Measurements from ENCODE around the gene CDH24.

CDH24 gene

GRCh38 chr14:23089498-23090253 lies 32.4 kb upstream of the CDH24 start:
- no peak for DNase-seq

GRCh38 chr14:23086565-23086964 lies 29.2 kb upstream of the CDH24 start:
- DNase-seq, result no peak

GRCh38 chr14:23085458-23085857 lies 28.1 kb upstream of the CDH24 start:
- no peak for DNase-seq

GRCh38 chr14:23080474-23080873 lies 23.2 kb upstream of the CDH24 start:
- no peak for DNase-seq

- no peak for DNase-seq
Observed at GRCh38 chr14:23079716-23080115, 22.4 kb upstream of the CDH24 start.

- DNase-seq, result no peak
Observed at GRCh38 chr14:23078692-23079116, 21.4 kb upstream of the CDH24 start.

- no peak for DNase-seq
Observed at GRCh38 chr14:23077962-23078361, 20.6 kb upstream of the CDH24 start.

GRCh38 chr14:23076785-23077408 lies 19.6 kb upstream of the CDH24 start:
- peak; percentile 61 for DNase-seq

GRCh38 chr14:23074906-23075305 lies 17.6 kb upstream of the CDH24 start:
- DNase-seq, result no peak

GRCh38 chr14:23071921-23072539 lies 14.7 kb upstream of the CDH24 start:
- no peak for DNase-seq

- peak; percentile 82 for DNase-seq
Observed at GRCh38 chr14:23071244-23071920, 14.1 kb upstream of the CDH24 start.

GRCh38 chr14:23070262-23071129 lies 13.2 kb upstream of the CDH24 start:
- DNase-seq, result no peak

GRCh38 chr14:23069413-23069806 lies 12.1 kb upstream of the CDH24 start:
- no peak for DNase-seq

- peak; percentile 86 for DNase-seq
Observed at GRCh38 chr14:23068789-23069412, 11.6 kb upstream of the CDH24 start.

GRCh38 chr14:23067847-23068788 lies 10.8 kb upstream of the CDH24 start:
- DNase-seq, result no peak

GRCh38 chr14:23066855-23067744 lies 9.8 kb upstream of the CDH24 start:
- no peak for DNase-seq

- no peak for DNase-seq
Observed at GRCh38 chr14:23066368-23066767, 9.0 kb upstream of the CDH24 start.

- DNase-seq, result no peak
Observed at GRCh38 chr14:23063601-23064000, 6.3 kb upstream of the CDH24 start.

- no peak for DNase-seq
Observed at GRCh38 chr14:23062002-23062401, 4.7 kb upstream of the CDH24 start.
